HEK293T (cell line): Measurements from ENCODE around the gene CILP2.

ENCODE experiments used
- CTBP1 ChIP-seq: fragments of 450-650 bp; IDR thresholded peaks from 2 replicates; pipeline ENCODE4 v1.6.1; 2016; ENCODE audit warnings: borderline replicate concordance
- FOXK2 ChIP-seq: fragments of 450-650 bp; IDR thresholded peaks from 2 replicates; pipeline ENCODE4 v1.6.1; 2016; ENCODE audit warnings: mild to moderate bottlenecking
- HDGF ChIP-seq: fragments of 450-650 bp; IDR thresholded peaks from 2 replicates; pipeline ENCODE4 v1.6.1; 2017; ENCODE audit warnings: antibody characterized with exemption, borderline replicate concordance
- SP1 ChIP-seq: fragments of 450-650 bp; IDR thresholded peaks from 2 replicates; pipeline ENCODE4 v1.6.1; 2017

GRCh38 chr19:19530889-19531288 is 7.2 kb upstream of the CILP2 start:
- TF ChIP-seq FOXK2 (no peak), SP1 (no peak), CTBP1 (no peak), HDGF (no peak)
